ENCODE data around the gene GPR158.

The GPR158 gene

GRCh38 chr10:25600651-25601050 lies 425.9 kb downstream of the GPR158 start:
- TF ChIP-seq CTCF (IDR thresholded peaks at IDR 0.05; ENCODE audit: low read depth, low read length): no peak
- H3K9me3 ChIP-seq: no peaks in the 10 kb centered on the region
- no peaks in the 10 kb centered on the region for H3K36me3 ChIP-seq
- DNase-seq: no peak
- no peaks in the 10 kb centered on the region for H3K4me1 ChIP-seq
- no peak overlapping the region for H3K4me3 ChIP-seq (ENCODE audit: low read depth, low read length)
- no peaks in the 10 kb centered on the region for H3K27me3 ChIP-seq

- H3K4me1 ChIP-seq: no peaks in the 10 kb centered on the region
- H3K36me3 ChIP-seq: no peaks in the 10 kb centered on the region
- no peaks in the 10 kb centered on the region for H3K27me3 ChIP-seq
- no peak overlapping the region for H3K4me3 ChIP-seq (ENCODE audit: low read depth, low read length)
- TF ChIP-seq CTCF (IDR thresholded peaks at IDR 0.05; ENCODE audit: low read depth, low read length): no peak
- DNase-seq: no peak
- H3K9me3 ChIP-seq: no peaks in the 10 kb centered on the region
These were observed 429.8 kb downstream of the GPR158 start for GRCh38 chr10:25604591-25604990.

- no peak for DNase-seq
- Histone ChIP-seq H3K4me1 (no peaks in the 10 kb centered on the region), H3K36me3 (no peaks in the 10 kb centered on the region), H3K9me3 (no peaks in the 10 kb centered on the region), H3K27me3 (no peaks in the 10 kb centered on the region), H3K4me3 (ENCODE audit: low read depth, low read length) (no peak overlapping the region)
- no peak for TF ChIP-seq CTCF (IDR thresholded peaks at IDR 0.05; ENCODE audit: low read depth, low read length)
These were observed 439.9 kb downstream of the GPR158 start for GRCh38 chr10:25614652-25615051.

GRCh38 chr10:25615926-25616325 lies 441.1 kb downstream of the GPR158 start:
- no peaks in the 10 kb centered on the region for H3K4me1 ChIP-seq
- H3K9me3 ChIP-seq: no peaks in the 10 kb centered on the region
- no peaks in the 10 kb centered on the region for H3K27me3 ChIP-seq
- no peaks in the 10 kb centered on the region for H3K36me3 ChIP-seq
- no peak for TF ChIP-seq CTCF (IDR thresholded peaks at IDR 0.05; ENCODE audit: low read depth, low read length)
- no peak overlapping the region for H3K4me3 ChIP-seq (ENCODE audit: low read depth, low read length)
- no peak for DNase-seq

GRCh38 chr10:25616903-25617592 lies 442.2 kb downstream of the GPR158 start:
- DNase-seq: no peak
- Histone ChIP-seq H3K36me3 (no peaks in the 10 kb centered on the region), H3K27me3 (no peaks in the 10 kb centered on the region), H3K9me3 (no peaks in the 10 kb centered on the region), H3K4me1 (no peaks in the 10 kb centered on the region), H3K4me3 (ENCODE audit: low read depth, low read length) (no peak overlapping the region)
- TF ChIP-seq CTCF (IDR thresholded peaks at IDR 0.05; ENCODE audit: low read depth, low read length): no peak

GRCh38 chr10:25627606-25628005 lies 452.8 kb downstream of the GPR158 start:
- Histone ChIP-seq H3K4me1 (no peaks in the 10 kb centered on the region), H3K9me3 (peaks cover 2% of the 10 kb centered on the region; the same call in 1 of the 2 replicates), H3K27me3 (no peaks in the 10 kb centered on the region), H3K4me3 (ENCODE audit: low read depth, low read length) (no peak overlapping the region), H3K36me3 (no peaks in the 10 kb centered on the region)
- TF ChIP-seq CTCF (IDR thresholded peaks at IDR 0.05; ENCODE audit: low read depth, low read length): no peak
- DNase-seq: no peak

Data from BE2C (cell line).